Retinal pigment epithelial cell (primary cell): ENCODE measurements around the gene HIVEP1.

Experiments
- DNase-seq: peaks from one replicate; pipeline ENCODE4 v3.0.0-alpha.2; 2010; ENCODE audit warnings: low read depth
- H3K4me3 ChIP-seq: 2 replicates; pipeline ENCODE4 v1.5.1; 2011; ENCODE audit warnings: mild to moderate bottlenecking, low read length, control low read depth, moderate library complexity
- TF ChIP-seq, protein P1 (sequence below): conservative IDR thresholded peaks from 2 replicates; pipeline ENCODE4 v1.5.1; 2011; ENCODE audit warnings: low read depth, low read length, control low read depth, inconsistent platforms

The HIVEP1 gene

DNA sequence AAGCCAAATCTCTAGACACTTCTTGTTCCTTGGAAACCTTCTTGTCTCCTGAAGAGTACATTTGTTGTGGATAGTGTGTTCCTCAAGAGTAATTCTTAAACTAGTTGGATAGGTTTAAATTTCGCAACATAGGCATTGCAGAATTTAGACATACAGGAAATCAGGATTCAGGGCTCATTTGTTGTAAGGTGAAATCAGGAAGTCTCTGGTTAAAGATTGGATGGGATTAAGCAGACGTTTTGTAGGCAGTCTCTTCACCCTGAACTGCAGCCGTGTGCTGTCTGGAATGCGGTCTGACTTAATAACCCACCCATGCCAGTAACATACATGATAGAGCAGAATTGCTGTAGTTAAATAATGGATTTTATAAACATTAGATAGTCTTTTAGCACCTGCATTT is 21.7 kb downstream of the HIVEP1 start:
- TF ChIP-seq, protein P1, sequence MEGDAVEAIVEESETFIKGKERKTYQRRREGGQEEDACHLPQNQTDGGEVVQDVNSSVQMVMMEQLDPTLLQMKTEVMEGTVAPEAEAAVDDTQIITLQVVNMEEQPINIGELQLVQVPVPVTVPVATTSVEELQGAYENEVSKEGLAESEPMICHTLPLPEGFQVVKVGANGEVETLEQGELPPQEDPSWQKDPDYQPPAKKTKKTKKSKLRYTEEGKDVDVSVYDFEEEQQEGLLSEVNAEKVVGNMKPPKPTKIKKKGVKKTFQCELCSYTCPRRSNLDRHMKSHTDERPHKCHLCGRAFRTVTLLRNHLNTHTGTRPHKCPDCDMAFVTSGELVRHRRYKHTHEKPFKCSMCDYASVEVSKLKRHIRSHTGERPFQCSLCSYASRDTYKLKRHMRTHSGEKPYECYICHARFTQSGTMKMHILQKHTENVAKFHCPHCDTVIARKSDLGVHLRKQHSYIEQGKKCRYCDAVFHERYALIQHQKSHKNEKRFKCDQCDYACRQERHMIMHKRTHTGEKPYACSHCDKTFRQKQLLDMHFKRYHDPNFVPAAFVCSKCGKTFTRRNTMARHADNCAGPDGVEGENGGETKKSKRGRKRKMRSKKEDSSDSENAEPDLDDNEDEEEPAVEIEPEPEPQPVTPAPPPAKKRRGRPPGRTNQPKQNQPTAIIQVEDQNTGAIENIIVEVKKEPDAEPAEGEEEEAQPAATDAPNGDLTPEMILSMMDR, result no peak
- DNase-seq, result peak; percentile 55
- H3K4me3 ChIP-seq, result no peak overlapping the region

- TF ChIP-seq, protein P1, result no peak
- DNase-seq, result no peak
- H3K4me3 ChIP-seq, result no peak overlapping the region
Measured at GRCh38 chr6:12034349-12034748, 22.2 kb downstream of the HIVEP1 start.

- no peak overlapping the region for H3K4me3 ChIP-seq
- TF ChIP-seq, protein P1, result peak; percentile 5
- peak; percentile 9 for DNase-seq
Measured at GRCh38 chr6:12034837-12035236, 22.7 kb downstream of the HIVEP1 start.

DNA sequence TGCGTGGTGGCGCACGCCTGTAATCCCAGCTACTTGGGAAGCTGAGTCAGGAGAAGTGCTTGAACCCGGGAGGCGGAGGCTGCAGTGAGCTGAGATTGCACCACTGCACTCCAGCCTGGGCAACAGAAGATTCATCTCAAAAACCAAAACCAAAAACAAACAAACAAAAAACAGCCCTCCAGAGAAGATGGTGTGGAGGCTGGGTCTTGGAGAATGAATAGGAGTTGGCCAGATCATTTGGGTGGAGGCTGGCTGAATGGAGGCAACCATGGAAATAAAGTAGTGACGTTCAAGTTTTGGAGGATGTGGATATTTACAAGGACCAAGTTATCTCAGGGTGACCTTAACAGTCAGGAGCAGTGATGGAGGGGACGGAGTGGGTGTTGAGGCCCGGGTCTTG is 24.7 kb downstream of the HIVEP1 start:
- no peak overlapping the region for H3K4me3 ChIP-seq
- TF ChIP-seq, protein P1, result no peak
- no peak for DNase-seq

DNA sequence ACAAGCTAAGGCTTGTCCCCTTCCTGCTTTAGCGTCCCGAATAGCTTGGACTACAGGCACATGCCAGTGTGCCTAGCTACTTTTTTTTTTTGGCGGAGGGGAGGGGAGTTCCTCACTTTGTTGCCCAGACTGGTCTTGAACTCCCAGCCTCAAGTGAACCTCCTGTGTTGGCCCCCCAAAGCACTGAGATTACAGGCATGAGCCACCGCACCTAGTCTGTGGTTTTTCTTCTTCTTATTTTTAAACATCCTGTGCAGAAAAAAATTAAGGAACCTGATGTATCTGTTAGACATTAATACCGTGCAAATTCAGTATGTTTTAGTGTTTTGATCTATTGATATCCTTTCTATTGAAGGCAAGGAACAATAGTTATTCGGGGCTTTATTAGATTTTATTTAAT is 25.7 kb downstream of the HIVEP1 start:
- DNase-seq, result no peak
- H3K4me3 ChIP-seq, result no peak overlapping the region
- TF ChIP-seq, protein P1, result no peak

DNA sequence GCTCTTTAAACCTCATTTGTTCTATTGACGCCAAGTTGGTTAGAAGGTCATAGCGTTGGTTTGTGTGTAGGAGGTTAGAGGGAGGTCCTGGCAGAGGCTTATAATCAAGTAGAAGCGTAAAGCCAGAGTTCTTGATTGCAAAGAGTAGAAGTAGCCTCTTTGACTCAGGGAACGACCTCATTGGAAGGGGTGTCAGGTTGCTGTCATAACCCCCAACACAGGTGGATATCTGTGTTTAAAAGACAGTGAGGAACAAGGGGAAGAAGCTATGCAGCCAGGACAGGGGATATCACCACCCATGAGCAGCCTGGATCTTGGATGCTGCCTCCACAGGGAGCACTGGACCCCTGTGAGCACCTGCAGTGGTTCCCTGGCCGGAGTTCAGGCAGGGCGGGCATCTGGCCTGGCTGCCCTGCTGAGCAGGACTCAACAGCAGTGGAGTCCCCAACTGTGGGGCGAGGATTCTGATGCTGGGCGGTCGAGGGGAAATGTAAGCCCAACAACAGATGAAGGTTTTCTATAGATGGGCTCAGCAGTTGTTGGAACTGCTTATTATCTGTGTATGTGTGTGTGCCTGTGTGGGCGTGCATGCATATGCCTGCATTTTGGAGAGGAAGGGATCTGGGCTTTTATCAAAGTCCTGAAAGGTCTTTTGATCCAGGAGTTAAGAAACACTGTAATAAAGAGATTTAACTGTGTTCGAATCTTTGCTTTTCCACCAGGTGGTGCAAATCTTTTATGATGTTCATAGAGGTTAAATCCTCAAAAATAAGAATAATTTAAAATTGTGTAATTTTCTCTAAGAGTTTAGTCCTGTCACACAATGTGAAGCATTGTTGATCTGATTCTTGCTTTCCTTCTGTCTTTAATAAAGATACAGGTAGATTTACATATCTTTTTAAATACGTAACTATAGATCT is 27.7 kb downstream of the HIVEP1 start:
- TF ChIP-seq, protein P1, result no peak
- no peak for DNase-seq
- no peak overlapping the region for H3K4me3 ChIP-seq

- no peak for DNase-seq
- TF ChIP-seq, protein P1, result no peak
- no peak overlapping the region for H3K4me3 ChIP-seq
Measured at GRCh38 chr6:12047304-12047703, 35.2 kb downstream of the HIVEP1 start.
